Measurements from ENCODE around the gene PKDCC.
"Not testable (repeated sequence)": the region's sequence is repeated elsewhere in the genome, so short reads cannot be mapped to it uniquely, and the experiment has no call there.

Gene PKDCC

GRCh38 chr2:42030829-42031228 lies 17.0 kb upstream of the PKDCC start:
- DNase-seq: no peak

GRCh38 chr2:42031281-42032223 lies 16.3 kb upstream of the PKDCC start:
- DNase-seq: no peak

- DNase-seq: no peak
Observed at GRCh38 chr2:42032224-42032620, 15.6 kb upstream of the PKDCC start.

- no peak for DNase-seq
Observed at GRCh38 chr2:42032745-42033144, 15.1 kb upstream of the PKDCC start.

- not testable (repeated sequence) for DNase-seq
Observed at GRCh38 chr2:42034096-42034495, 13.7 kb upstream of the PKDCC start.

GRCh38 chr2:42035241-42035640 lies 12.6 kb upstream of the PKDCC start:
- DNase-seq: no peak

- no peak for DNase-seq
Observed at GRCh38 chr2:42036413-42036812, 11.4 kb upstream of the PKDCC start.

- no peak for DNase-seq
Observed at GRCh38 chr2:42036940-42037339, 10.9 kb upstream of the PKDCC start.

GRCh38 chr2:42040643-42041278 lies 7.1 kb upstream of the PKDCC start:
- no peak for DNase-seq

- no peak for DNase-seq
Observed at GRCh38 chr2:42041377-42042127, 6.3 kb upstream of the PKDCC start.

GRCh38 chr2:42042631-42043355 lies 5.0 kb upstream of the PKDCC start:
- no peak for DNase-seq

GRCh38 chr2:42043789-42044394 lies 3.9 kb upstream of the PKDCC start:
- DNase-seq: no peak

- DNase-seq: no peak
Observed at GRCh38 chr2:42044939-42045338, 2.9 kb upstream of the PKDCC start.

- no peak for DNase-seq
Observed at GRCh38 chr2:42045352-42045751, 2.5 kb upstream of the PKDCC start.

- peak; percentile 53 for DNase-seq
Observed at GRCh38 chr2:42045848-42046748, 1.7 kb upstream of the PKDCC start.

GRCh38 chr2:42046819-42047487 lies 868 bp upstream of the PKDCC start:
- DNase-seq: peak; percentile 14

GRCh38 chr2:42048299-42049220 lies 739 bp downstream of the PKDCC start:
- DNase-seq: no peak

GRCh38 chr2:42049221-42050009 lies 1.6 kb downstream of the PKDCC start:
- no peak for DNase-seq

Measured in NCI-H748 treated with DMSO at 0.1 percent for 48 hours (cell line).